Mucosa of descending colon (tissue), 3 donors: ENCODE measurements around the gene ABTB2. TPM values are rescaled to one million over a fixed set of nuclear protein-coding genes. Genes with fewer than 3 reads are reported as not detected.
"Not testable (repeated sequence)": the region's sequence is repeated elsewhere in the genome, so short reads cannot be mapped to it uniquely, and the experiment has no call there.

ENCODE experiments used
- ATAC-seq: fragments of 200-7000 bp; cut with Tn5 transposase; one replicate; pipeline ENCODE4 v1.9.1; 2020; ENCODE audit warnings: mild to moderate bottlenecking, moderate library complexity
- DNase-seq, 3 donors: peaks; one replicate each; pipeline ENCODE4 v3.0.0-alpha.2; 2020
- H3K36me3 ChIP-seq: fragments of 200-600 bp; one replicate; pipeline ENCODE4 v1.8.0; 2021; ENCODE audit warnings: low read depth, mild to moderate bottlenecking
- H3K4me1 ChIP-seq: fragments of 200-600 bp; one replicate; pipeline ENCODE4 v1.8.0; 2021; ENCODE audit warnings: low read depth, mild to moderate bottlenecking
- H3K4me3 ChIP-seq: fragments of 200-600 bp; one replicate; pipeline ENCODE4 v1.8.0; 2021; ENCODE audit warnings: mild to moderate bottlenecking
- H3K9me3 ChIP-seq: fragments of 200-600 bp; one replicate; pipeline ENCODE4 v1.8.0; 2021; ENCODE audit warnings: mild to moderate bottlenecking
- CTCF ChIP-seq: fragments of 200-600 bp; IDR thresholded peaks from one replicate; pipeline ENCODE4 v1.8.0; 2022; ENCODE audit warnings: antibody characterized with exemption, mild to moderate bottlenecking
- intact Hi-C, 2 donors: fragments of 100-400 bp; cut with DNase I in 1 of 2; cut with micrococcal nuclease in 1 of 2; formaldehyde crosslinking; loops; one replicate each; pipeline versions ENCODE4 v1.11.0 to v1.11.1; 2022; cut with DNase I, micrococcal nuclease
- total RNA-seq, 3 donors: library from RNA; stranded (reverse); fragmentation: NEBNext Ultra II Directional in 2 of 3; extraction: Animal tissue kit (Norgen Biotek cat#: 25700) in 2 of 3; gene quantifications; one replicate each; pipeline versions ENCODE4 v1.2.1 to v1.2.4, GENCODE V29; 2021 to 2023
- donor health status: DM: no; HTN: no; CAD: no; lungs with moderate emphysema.
- donor health status: DM: no; HTN: no; CAD: no.
- donor health status: DM: no; HTN: yes; CAD: no.

The ABTB2 gene
- total RNA-seq, 3 donors from 2014 or later, result 12.8 to 16.8 (median 14.3) TPM

- Histone ChIP-seq H3K36me3 (no peaks in the 10 kb centered on the region), H3K9me3 (no peaks in the 10 kb centered on the region), H3K4me3 (no peak overlapping the region), H3K4me1 (no peaks in the 10 kb centered on the region)
- intact Hi-C loops, result no loop called here
- no peak for DNase-seq
- no peak for ATAC-seq
- TF ChIP-seq CTCF, result no peak
Measured at GRCh38 chr11:34403431-34403830, 45.6 kb upstream of the ABTB2 start.

GRCh38 chr11:34397811-34398210 is 40.0 kb upstream of the ABTB2 start:
- TF ChIP-seq CTCF, result no peak
- Histone ChIP-seq H3K4me3 (no peak overlapping the region), H3K4me1 (no peaks in the 10 kb centered on the region), H3K9me3 (peaks cover 7% of the 10 kb centered on the region), H3K36me3 (no peaks in the 10 kb centered on the region)
- ATAC-seq (no peak), DNase-seq (no peak)
- intact Hi-C loops, result no loop called here

GRCh38 chr11:34397120-34397519 is 39.3 kb upstream of the ABTB2 start:
- no peaks in the 10 kb centered on the region for H3K36me3 ChIP-seq
- H3K4me3 ChIP-seq, result no peak overlapping the region
- no peaks in the 10 kb centered on the region for H3K4me1 ChIP-seq
- no peak for TF ChIP-seq CTCF
- H3K9me3 ChIP-seq, result peaks cover 7% of the 10 kb centered on the region
- DNase-seq (no peak), ATAC-seq (no peak)
- intact Hi-C loops, result no loop called here

- intact Hi-C loops, result no loop called here
- H3K4me3 ChIP-seq, result no peak overlapping the region
- no peaks in the 10 kb centered on the region for H3K36me3 ChIP-seq
- no peak for ATAC-seq
- no peak for TF ChIP-seq CTCF
- H3K9me3 ChIP-seq, result peaks cover 7% of the 10 kb centered on the region
- H3K4me1 ChIP-seq, result no peaks in the 10 kb centered on the region
- DNase-seq, result no peak
Measured at GRCh38 chr11:34395916-34396550, 38.2 kb upstream of the ABTB2 start.

GRCh38 chr11:34394771-34395300 is 37.0 kb upstream of the ABTB2 start:
- ATAC-seq, result no peak
- intact Hi-C loops, result no loop called here
- no peak for DNase-seq
- peaks cover 7% of the 10 kb centered on the region for H3K9me3 ChIP-seq
- H3K36me3 ChIP-seq, result no peaks in the 10 kb centered on the region
- H3K4me3 ChIP-seq, result no peak overlapping the region
- H3K4me1 ChIP-seq, result no peaks in the 10 kb centered on the region
- TF ChIP-seq CTCF, result no peak

- no peak for TF ChIP-seq CTCF
- H3K36me3 ChIP-seq, result no peaks in the 10 kb centered on the region
- ATAC-seq (no peak), DNase-seq (no peak)
- intact Hi-C loops, result no loop called here
- H3K4me3 ChIP-seq, result no peak overlapping the region
- H3K9me3 ChIP-seq, result no peaks in the 10 kb centered on the region
- H3K4me1 ChIP-seq, result no peaks in the 10 kb centered on the region
Measured at GRCh38 chr11:34387653-34388052, 29.8 kb upstream of the ABTB2 start.

- H3K4me1 ChIP-seq, H3K9me3 ChIP-seq, H3K36me3 ChIP-seq, DNase-seq, H3K4me3 ChIP-seq, ATAC-seq, intact Hi-C loops: not testable (repeated sequence)
Measured at GRCh38 chr11:34386356-34386755, 28.5 kb upstream of the ABTB2 start.
